ENCODE results near the gene SLC15A4. TPM values are rescaled to one million over a fixed set of nuclear protein-coding genes. Genes with fewer than 3 reads are reported as not detected.

The SLC15A4 gene
- total and polyA plus RNA-seq, 2 donors (not counting 3 experiments of a cell fraction or from before 2014, with no cell fraction given): 19.6 to 24.5 TPM

GRCh38 chr12:128790221-128790620, 33.5 kb downstream of the SLC15A4 start:
- no peak overlapping the region for H3K27ac ChIP-seq (ENCODE audit: insufficient read depth, low read depth, low read length)
- no peaks in the 10 kb centered on the region for H3K9me1 ChIP-seq (replicated peaks; ENCODE audit: control insufficient read depth, extremely low read depth, insufficient read depth, low read length)
- H4K20me1 ChIP-seq (replicated peaks; ENCODE audit: control insufficient read depth, extremely low read depth, insufficient read depth, low read length): no peaks in the 10 kb centered on the region
- DNase-seq (ENCODE audit: low read depth, low spot score) (no peak), FAIRE-seq (no peak)
- H3K9ac ChIP-seq (replicated peaks; ENCODE audit: extremely low read depth, insufficient read depth, low read length): no peak overlapping the region
- intact Hi-C loops (cut with micrococcal nuclease): no loop called here
- dilution Hi-C loops (cut with MboI; ENCODE audit: extremely low pct_ligation_motif_present, low sequenced_read_pairs): no loop called here
- H3K79me2 ChIP-seq (ENCODE audit: control insufficient read depth, insufficient read depth, low read length): no peaks in the 10 kb centered on the region
- CTCF ChIA-PET: interaction anchor here (1.4 kb wide), 1 partner anchor 8 kb away, joined by 5 read pairs; no protein-coding TSS in a partner anchor
- POLR2A ChIA-PET: no interaction called here
- H2AFZ ChIP-seq (ENCODE audit: low read depth, low read length): no peak overlapping the region
- no peak for TF ChIP-seq POLR2A (IDR thresholded peaks at IDR 0.05; ENCODE audit: low read depth, low read length)
- TF ChIP-seq MYC (IDR thresholded peaks at IDR 0.05; ENCODE audit: low read depth, low read length): no peak
- no peak for TF ChIP-seq JUN (IDR thresholded peaks at IDR 0.05; ENCODE audit: borderline replicate concordance, insufficient read depth, insufficient read length, low read depth)
- TF ChIP-seq EZH2 (IDR thresholded peaks at IDR 0.05; ENCODE audit: borderline replicate concordance, low read depth, low read length, severe bottlenecking): no peak
- TF ChIP-seq FOS (IDR thresholded peaks at IDR 0.05; ENCODE audit: borderline replicate concordance, insufficient read depth, low read length): no peak
- TF ChIP-seq GATA2 (IDR thresholded peaks at IDR 0.05; ENCODE audit: insufficient read depth, insufficient read length, low read depth, low read length): no peak
- TF ChIP-seq CTCF (IDR thresholded peaks at IDR 0.05; ENCODE audit: extremely low read depth in 1 of 2, insufficient read depth in 1 of 2, low read depth in 1 of 2, low read length in 2 of 2): no peak
- no peak for TF ChIP-seq POLR2AphosphoS5 (IDR thresholded peaks at IDR 0.05; ENCODE audit: insufficient read depth, low read depth, low read length)
- TF ChIP-seq MAX (IDR thresholded peaks at IDR 0.05; ENCODE audit: insufficient read depth, insufficient read length): no peak
- H3K36me3 ChIP-seq (ENCODE audit: control insufficient read depth in 2 of 2, extremely low read depth in 1 of 2, insufficient read depth in 2 of 2, low read length in 2 of 2): peaks cover 0 to 7% of the 10 kb centered on the region in 2 experiments
- H3K27me3 ChIP-seq (ENCODE audit: control insufficient read depth in 2 of 2, insufficient read depth in 2 of 2, low read length in 2 of 2): no peaks in the 10 kb centered on the region
- H3K4me2 ChIP-seq (ENCODE audit: insufficient read depth, low read length): no peak overlapping the region
- peaks cover 16% of the 10 kb centered on the region for H3K4me1 ChIP-seq (ENCODE audit: control insufficient read depth, extremely low read depth, insufficient read depth, low read length)
- no peak overlapping the region for H3K4me3 ChIP-seq (replicated peaks in 1 of 3; ENCODE audit: insufficient read depth in 1 of 3, low read depth in 1 of 3, low read length in 3 of 3)
- no peaks in the 10 kb centered on the region for H3K9me3 ChIP-seq (replicated peaks; ENCODE audit: control insufficient read depth, insufficient read depth, low read length)
- BruUV-seq (replicated peaks): no TSS peak

Data from endothelial cell of umbilical vein (primary cell).